A673 (cell line): ENCODE results near the gene SCN4A.

Source experiments
- CTCF ChIP-seq: fragments of 300-800, 200-600 bp; sonication (generic); conservative IDR thresholded peaks from 2 replicates; pipeline ENCODE4 v1.5.1; 2017; ENCODE audit warnings: low read depth, mild to moderate bottlenecking, antibody characterized with exemption, low read length, moderate library complexity, mixed read lengths
- EZH2 ChIP-seq: fragments of 200-600 bp; sonication (generic); IDR thresholded peaks from 2 replicates; pipeline ENCODE4 v1.6.1; 2017; ENCODE audit warnings: borderline replicate concordance, low read depth, mild to moderate bottlenecking, mixed read lengths, antibody characterized with exemption, low read length; ENCODE audit not compliant: poor library complexity, severe bottlenecking

DNA sequence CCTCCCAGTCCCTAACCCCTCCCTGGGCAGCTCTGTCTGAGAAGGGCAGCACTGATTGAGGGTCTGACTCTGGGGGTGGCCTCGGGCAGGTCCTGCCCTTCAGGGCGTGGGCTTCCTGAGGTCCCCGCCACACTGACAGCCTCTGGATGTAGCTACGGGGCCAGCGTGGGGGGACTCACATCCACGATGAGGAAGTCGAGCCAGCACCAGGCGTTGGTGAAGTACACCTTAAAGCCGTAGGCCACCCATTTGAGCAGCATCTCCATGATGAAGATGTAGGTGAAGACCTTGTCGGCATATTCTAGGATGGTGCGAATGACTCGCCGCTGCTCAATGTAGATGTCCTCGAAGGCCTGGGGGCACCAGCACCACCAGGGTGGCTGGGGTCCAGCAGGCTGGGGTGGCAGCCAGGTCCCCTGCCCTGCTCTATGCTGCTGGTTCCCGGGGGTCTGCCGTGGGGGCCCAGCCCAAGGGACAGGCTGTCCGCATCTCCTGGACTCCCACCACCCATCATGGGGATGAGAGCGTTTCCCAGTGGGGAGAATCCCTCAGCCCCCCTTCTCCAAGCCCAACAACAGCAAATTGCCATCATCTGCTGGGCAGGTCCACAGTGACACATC, 24.9 kb downstream of the SCN4A start:
- TF ChIP-seq CTCF (no peak), EZH2 (no peak)
